Panc1 (cell line): ENCODE measurements around the gene KCNQ1. TPM values are rescaled to one million over a fixed set of nuclear protein-coding genes. Genes with fewer than 3 reads are reported as not detected.

ENCODE experiments used
- ATAC-seq: fragments of 200-7000 bp; cut with Tn5 transposase; 2 replicates; pipeline ENCODE4 v1.9.1; 2020; ENCODE audit warnings: mild to moderate bottlenecking, moderate library complexity
- BruUV-seq: library from RNA; stranded (reverse); fragments of 400-500 nt; replicated peaks from 2 replicates; lab custom pipeline; 2021; lab: Mats Ljungman, UMichigan
- CTCF ChIA-PET: fragments of 300-600 bp; sonication (Branson Sonifier 250); formaldehyde crosslinking; loops from one replicate; lab custom pipeline; 2022; ENCODE audit warnings: antibody characterized with exemption; lab: Charles Lee
- POLR2A ChIA-PET: fragments of 300-600 bp; sonication (Branson Sonifier 250); formaldehyde crosslinking; loops from one replicate; lab custom pipeline; 2022; ENCODE audit warnings: antibody characterized with exemption; lab: Charles Lee
- DNase-seq: peaks from one replicate; pipeline ENCODE4 v3.0.0-alpha.2; 2010; ENCODE audit warnings: low read depth, low spot score
- H3K27ac ChIP-seq: 2 replicates; pipeline ENCODE4 v1.5.1; 2011; ENCODE audit warnings: mild to moderate bottlenecking, low read length, inconsistent platforms
- H3K27me3 ChIP-seq: fragments of 200-500 bp; sonication (Bioruptor generic); 2 replicates; pipeline ENCODE4 v1.6.0; 2014; ENCODE audit warnings: low read length, inconsistent platforms; ENCODE audit not compliant: control insufficient read depth, insufficient read depth
- H3K36me3 ChIP-seq: fragments of 200-500 bp; sonication (Bioruptor generic); 2 replicates; pipeline ENCODE4 v1.5.1; 2014; ENCODE audit warnings: inconsistent platforms, mild to moderate bottlenecking, low read length, moderate library complexity; ENCODE audit not compliant: control insufficient read depth, insufficient read depth
- H3K4me1 ChIP-seq: 2 replicates; pipeline ENCODE4 v1.5.1; 2011; ENCODE audit warnings: inconsistent platforms, mild to moderate bottlenecking, low read length, moderate library complexity; ENCODE audit not compliant: control insufficient read depth, insufficient read depth
- H3K4me3 ChIP-seq, 2 experiments: 2 replicates each; pipeline ENCODE4 v1.5.1; 2011 to 2012; ENCODE audit warnings: low read depth in 2 of 2, low read length in 2 of 2, mild to moderate bottlenecking in 2 of 2, inconsistent platforms in 1 of 2, moderate library complexity in 1 of 2
- H3K9me3 ChIP-seq: fragments of 200-500 bp; sonication (Bioruptor generic); 2 replicates; pipeline ENCODE4 v1.5.1; 2014; ENCODE audit warnings: low read depth, mild to moderate bottlenecking, inconsistent platforms, low read length, moderate library complexity; ENCODE audit not compliant: control insufficient read depth, insufficient read depth
- POLR2AphosphoS5 ChIP-seq: IDR thresholded peaks from 2 replicates; pipeline ENCODE4 v1.6.1; 2012; ENCODE audit warnings: mild to moderate bottlenecking, low read depth, low read length, moderate library complexity
- SIN3A ChIP-seq: IDR thresholded peaks from 2 replicates; pipeline ENCODE4 v1.6.1; 2012; ENCODE audit warnings: low read depth, mild to moderate bottlenecking, low read length, moderate library complexity, borderline replicate concordance; ENCODE audit not compliant: insufficient read depth
- TCF7L2 ChIP-seq: IDR thresholded peaks from 2 replicates; pipeline ENCODE4 v1.6.1; 2011; ENCODE audit warnings: mild to moderate bottlenecking, low read depth, low read length, inconsistent platforms
- in situ Hi-C: cut with HindIII; loops from 2 replicates; pipeline ENCODE4 v1.10.0; 2016; ENCODE audit warnings: low sequenced_read_pairs, low pct_unique_long_range_greater_than_20kb
- intact Hi-C: fragments of 100-400 bp; cut with micrococcal nuclease; formaldehyde crosslinking; loops from one replicate; pipeline ENCODE4 v1.10.0; 2022; ENCODE audit not compliant: unreplicated experiment
- total RNA-seq: library from RNA; stranded (reverse); gene quantifications from one replicate; pipeline ENCODE4 v1.2.1, GENCODE V29; 2021; ENCODE audit not compliant: unreplicated experiment
- TF ChIP-seq, protein P1 (sequence below), 2 experiments: IDR thresholded peaks; 2 replicates each; pipeline ENCODE4 v1.6.1; 2011 to 2012; ENCODE audit warnings: low read depth in 2 of 2, control low read depth in 1 of 2, low read length in 1 of 2, mild to moderate bottlenecking in 1 of 2, moderate library complexity in 1 of 2; ENCODE audit not compliant: insufficient read depth in 1 of 2
- TF ChIP-seq, protein P2 (sequence below): fragments of 450-650 bp; IDR thresholded peaks from 2 replicates; pipeline ENCODE4 v1.5.1; 2017; ENCODE audit warnings: mild to moderate bottlenecking

KCNQ1 gene
- total RNA-seq, 1 experiment from 2014 or later, result 1.0 TPM

DNA sequence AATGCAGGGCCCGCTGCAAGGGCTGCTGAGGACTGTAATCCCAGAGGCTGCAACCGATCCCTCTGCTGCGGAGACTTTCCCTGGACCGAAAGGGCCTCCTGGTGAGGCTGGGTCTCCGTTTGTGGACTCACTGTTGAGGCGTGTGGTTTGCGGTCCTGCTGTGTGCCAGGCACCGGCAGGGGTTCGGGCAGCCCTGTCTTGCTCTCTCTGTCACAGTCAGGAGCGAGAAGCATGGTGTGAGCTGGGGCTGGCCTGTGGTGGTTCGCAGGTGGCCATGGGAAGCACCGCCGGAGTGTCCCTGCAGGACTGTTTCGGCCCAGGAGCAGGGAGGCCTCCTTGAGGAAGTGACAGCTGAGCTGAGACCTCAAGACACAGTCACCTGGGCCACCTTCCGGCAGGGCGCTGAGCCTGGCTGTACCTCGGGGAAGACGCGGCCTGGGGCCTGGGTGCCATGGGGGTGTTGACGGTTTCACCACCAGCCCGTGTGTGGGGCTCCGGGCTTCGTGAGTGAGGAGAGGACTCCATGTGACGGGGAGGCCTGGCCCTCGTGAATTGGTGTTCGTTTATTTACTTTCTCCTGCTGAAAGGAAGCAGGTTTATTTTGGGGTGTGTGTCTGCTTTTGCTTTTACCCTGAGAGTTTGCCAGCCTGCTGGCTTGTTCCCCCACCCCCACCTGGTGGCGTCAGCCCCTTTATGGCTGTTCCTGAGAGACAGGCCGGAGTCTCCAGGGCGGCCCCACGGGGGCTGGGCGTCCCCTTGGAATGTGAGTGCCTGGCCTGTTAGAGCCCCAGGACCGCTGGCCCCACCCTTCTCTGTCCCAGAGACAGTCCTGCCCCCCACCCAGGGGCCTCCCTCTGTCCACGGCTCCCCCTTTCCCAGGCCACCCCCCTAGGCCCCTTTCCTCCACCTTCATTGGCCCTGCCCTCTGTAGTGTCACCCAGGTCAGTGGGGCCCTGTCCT, 132.5 kb downstream of the KCNQ1 start:
- Histone ChIP-seq H3K4me3 (no peak overlapping the region), H3K27ac (no peak overlapping the region), H3K9me3 (no peaks in the 10 kb centered on the region), H3K36me3 (no peaks in the 10 kb centered on the region), H3K27me3 (no peaks in the 10 kb centered on the region), H3K4me1 (no peaks in the 10 kb centered on the region)
- intact Hi-C loops, result no loop called here
- DNase-seq (no peak), ATAC-seq (no peak)
- ChIA-PET POLR2A (no interaction called here), CTCF (no interaction called here)
- in situ Hi-C loops, result no loop called here
- TF ChIP-seq SIN3A (no peak), TCF7L2 (no peak), POLR2AphosphoS5 (no peak)
- TF ChIP-seq, protein P1, sequence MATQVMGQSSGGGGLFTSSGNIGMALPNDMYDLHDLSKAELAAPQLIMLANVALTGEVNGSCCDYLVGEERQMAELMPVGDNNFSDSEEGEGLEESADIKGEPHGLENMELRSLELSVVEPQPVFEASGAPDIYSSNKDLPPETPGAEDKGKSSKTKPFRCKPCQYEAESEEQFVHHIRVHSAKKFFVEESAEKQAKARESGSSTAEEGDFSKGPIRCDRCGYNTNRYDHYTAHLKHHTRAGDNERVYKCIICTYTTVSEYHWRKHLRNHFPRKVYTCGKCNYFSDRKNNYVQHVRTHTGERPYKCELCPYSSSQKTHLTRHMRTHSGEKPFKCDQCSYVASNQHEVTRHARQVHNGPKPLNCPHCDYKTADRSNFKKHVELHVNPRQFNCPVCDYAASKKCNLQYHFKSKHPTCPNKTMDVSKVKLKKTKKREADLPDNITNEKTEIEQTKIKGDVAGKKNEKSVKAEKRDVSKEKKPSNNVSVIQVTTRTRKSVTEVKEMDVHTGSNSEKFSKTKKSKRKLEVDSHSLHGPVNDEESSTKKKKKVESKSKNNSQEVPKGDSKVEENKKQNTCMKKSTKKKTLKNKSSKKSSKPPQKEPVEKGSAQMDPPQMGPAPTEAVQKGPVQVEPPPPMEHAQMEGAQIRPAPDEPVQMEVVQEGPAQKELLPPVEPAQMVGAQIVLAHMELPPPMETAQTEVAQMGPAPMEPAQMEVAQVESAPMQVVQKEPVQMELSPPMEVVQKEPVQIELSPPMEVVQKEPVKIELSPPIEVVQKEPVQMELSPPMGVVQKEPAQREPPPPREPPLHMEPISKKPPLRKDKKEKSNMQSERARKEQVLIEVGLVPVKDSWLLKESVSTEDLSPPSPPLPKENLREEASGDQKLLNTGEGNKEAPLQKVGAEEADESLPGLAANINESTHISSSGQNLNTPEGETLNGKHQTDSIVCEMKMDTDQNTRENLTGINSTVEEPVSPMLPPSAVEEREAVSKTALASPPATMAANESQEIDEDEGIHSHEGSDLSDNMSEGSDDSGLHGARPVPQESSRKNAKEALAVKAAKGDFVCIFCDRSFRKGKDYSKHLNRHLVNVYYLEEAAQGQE (IDR thresholded peaks at IDR 0.05; ENCODE audit: insufficient read depth in 1 of 2, low read depth in 2 of 2, low read length in 1 of 2), result no peak
- TF ChIP-seq, protein P2, sequence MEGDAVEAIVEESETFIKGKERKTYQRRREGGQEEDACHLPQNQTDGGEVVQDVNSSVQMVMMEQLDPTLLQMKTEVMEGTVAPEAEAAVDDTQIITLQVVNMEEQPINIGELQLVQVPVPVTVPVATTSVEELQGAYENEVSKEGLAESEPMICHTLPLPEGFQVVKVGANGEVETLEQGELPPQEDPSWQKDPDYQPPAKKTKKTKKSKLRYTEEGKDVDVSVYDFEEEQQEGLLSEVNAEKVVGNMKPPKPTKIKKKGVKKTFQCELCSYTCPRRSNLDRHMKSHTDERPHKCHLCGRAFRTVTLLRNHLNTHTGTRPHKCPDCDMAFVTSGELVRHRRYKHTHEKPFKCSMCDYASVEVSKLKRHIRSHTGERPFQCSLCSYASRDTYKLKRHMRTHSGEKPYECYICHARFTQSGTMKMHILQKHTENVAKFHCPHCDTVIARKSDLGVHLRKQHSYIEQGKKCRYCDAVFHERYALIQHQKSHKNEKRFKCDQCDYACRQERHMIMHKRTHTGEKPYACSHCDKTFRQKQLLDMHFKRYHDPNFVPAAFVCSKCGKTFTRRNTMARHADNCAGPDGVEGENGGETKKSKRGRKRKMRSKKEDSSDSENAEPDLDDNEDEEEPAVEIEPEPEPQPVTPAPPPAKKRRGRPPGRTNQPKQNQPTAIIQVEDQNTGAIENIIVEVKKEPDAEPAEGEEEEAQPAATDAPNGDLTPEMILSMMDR, result no peak
- no TSS peak for BruUV-seq

DNA sequence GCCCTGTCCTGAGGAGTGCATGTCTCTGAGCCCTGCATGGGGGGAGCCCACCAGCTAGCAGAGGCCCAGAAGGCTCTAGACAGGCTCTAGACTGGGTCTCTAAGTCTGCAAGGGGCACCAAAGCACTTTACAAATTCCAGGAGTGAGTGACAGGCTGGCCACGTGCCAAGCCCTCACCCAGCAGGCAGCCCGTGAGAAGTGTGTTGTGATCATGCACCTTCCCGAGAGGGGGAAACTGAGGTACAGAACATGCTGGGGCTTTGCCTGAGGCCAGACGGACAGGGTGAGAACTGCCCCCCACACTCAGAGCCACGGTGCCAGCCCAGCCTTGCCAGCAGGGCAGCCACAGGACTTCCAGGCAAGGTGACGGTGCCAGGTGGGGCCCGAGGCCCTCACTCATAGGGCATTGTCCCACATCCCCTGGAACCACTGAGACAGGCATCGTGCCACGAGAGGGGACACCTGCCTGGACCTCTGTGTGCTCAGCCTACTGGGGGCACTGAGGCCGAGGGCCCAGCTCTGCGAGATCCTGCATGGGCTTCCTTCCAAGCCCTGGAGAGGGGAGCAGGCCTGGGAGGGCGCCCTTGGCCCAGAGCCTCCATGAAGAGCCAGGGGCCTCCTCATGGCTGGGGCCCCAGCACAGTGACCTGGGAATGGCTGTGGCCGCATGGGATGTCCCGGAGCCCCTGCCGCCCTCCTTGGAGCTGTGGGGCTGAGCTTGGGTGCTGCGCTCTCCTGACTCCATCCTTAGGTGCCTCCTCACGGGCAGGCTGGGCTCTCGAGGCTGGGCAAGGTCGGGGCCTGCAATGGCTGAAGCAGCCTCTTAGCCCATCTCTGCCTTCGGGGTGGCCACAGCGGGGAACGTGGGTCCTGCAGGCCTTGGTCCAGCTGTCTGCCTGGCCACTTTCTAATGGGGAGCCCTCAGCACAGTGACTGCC, 133.5 kb downstream of the KCNQ1 start:
- no peak for DNase-seq
- TF ChIP-seq, protein P1 (IDR thresholded peaks at IDR 0.05; ENCODE audit: insufficient read depth in 1 of 2, low read depth in 2 of 2, low read length in 1 of 2), result no peak
- no peak for TF ChIP-seq POLR2AphosphoS5
- TF ChIP-seq TCF7L2, result no peak
- no peak for TF ChIP-seq SIN3A
- TF ChIP-seq, protein P2, result no peak
- no peak overlapping the region for H3K4me3 ChIP-seq
- BruUV-seq, result no TSS peak
- in situ Hi-C loops (no loop called here), intact Hi-C loops (no loop called here)
- no peaks in the 10 kb centered on the region for H3K4me1 ChIP-seq
- ATAC-seq, result no peak
- POLR2A ChIA-PET, result no interaction called here
- CTCF ChIA-PET, result no interaction called here
- H3K27me3 ChIP-seq, result no peaks in the 10 kb centered on the region
- H3K9me3 ChIP-seq, result no peaks in the 10 kb centered on the region
- no peaks in the 10 kb centered on the region for H3K36me3 ChIP-seq
- H3K27ac ChIP-seq, result no peak overlapping the region
